Lower leg skin (tissue), 4 donors: ENCODE measurements around the gene SLC22A4. TPM values are rescaled to one million over a fixed set of nuclear protein-coding genes. Genes with fewer than 3 reads are reported as not detected.

Experiments used
- DNase-seq, 2 donors: peaks; one replicate each; pipeline ENCODE4 v3.0.0-alpha.2; 2019; ENCODE audit warnings: low spot score in 2 of 2
- H3K4me3 ChIP-seq: fragments of 200-600 bp; sonication (generic); 2 replicates; pipeline ENCODE4 v1.5.1; 2017; ENCODE audit warnings: mild to moderate bottlenecking, low read depth; ENCODE audit not compliant: poor library complexity, severe bottlenecking
- CTCF ChIP-seq, 3 donors: fragments of 450-650 bp; IDR thresholded peaks; one replicate each; pipeline ENCODE4 v1.5.1; 2016; ENCODE audit warnings: antibody characterized with exemption in 3 of 3, mild to moderate bottlenecking in 3 of 3, moderate library complexity in 2 of 3
- POLR2A ChIP-seq, 2 donors: fragments of 450-650 bp; IDR thresholded peaks; one replicate each; pipeline ENCODE4 v1.6.1; 2016 to 2017; ENCODE audit warnings: antibody characterized with exemption in 2 of 2, mild to moderate bottlenecking in 1 of 2, moderate library complexity in 1 of 2
- WGBS, 2 donors: methylation state at CpG; one replicate each; pipeline ENCODE4 v1.1.5; 2018; 5-methylcytosine and 5-hydroxymethylcytosine counted together
- intact Hi-C: fragments of 100-400 bp; cut with DNase I; formaldehyde crosslinking; loops from one replicate; pipeline ENCODE4 v1.15.0; 2023; ENCODE audit warnings: low total_unique reads
- microRNA-seq, 2 donors: library from miRNA; unstranded; fragments of <30 nt; microRNA quantifications; one replicate each; pipeline ENCODE4, GENCODE V29; 2016; ENCODE audit warnings: borderline replicate concordance in 2 of 2, borderline number of aligned reads in 1 of 2
- total RNA-seq, 4 donors: library from RNA; depleted of rRNA; stranded (reverse); fragments of >200 nt; gene quantifications; one replicate each; pipeline ENCODE4 v1.1.0, GENCODE V29; 2016

The SLC22A4 gene
- total RNA-seq, 4 donors from 2014 or later, result 0.27 to 1.8 (median 1.8) TPM

GRCh38 chr5:132389585-132390286 is 95.5 kb downstream of the SLC22A4 start:
- peak; percentile 88 to 94 for DNase-seq
- 61 to 67% methylated on average over 10 of the region's 10 CpGs for WGBS, 2 donors
- TF ChIP-seq POLR2A (IDR thresholded peaks at IDR 0.05) (no peak), CTCF (IDR thresholded peaks at IDR 0.05) (no peak)
- H3K4me3 ChIP-seq, result no peak overlapping the region
- intact Hi-C loops, result no loop called here

- WGBS, 2 donors, result 86 to 87% methylated on average over 5 of the region's 5 CpGs
- no peak for DNase-seq
- H3K4me3 ChIP-seq, result no peak overlapping the region
- intact Hi-C loops, result no loop called here
- TF ChIP-seq POLR2A (IDR thresholded peaks at IDR 0.05) (no peak), CTCF (IDR thresholded peaks at IDR 0.05) (no peak)
Observed at GRCh38 chr5:132391247-132391646, 97.1 kb downstream of the SLC22A4 start.

GRCh38 chr5:132391870-132392269 is 97.7 kb downstream of the SLC22A4 start:
- TF ChIP-seq CTCF (IDR thresholded peaks at IDR 0.05) (no peak), POLR2A (IDR thresholded peaks at IDR 0.05) (no peak)
- intact Hi-C loops, result no loop called here
- no peak for DNase-seq
- H3K4me3 ChIP-seq, result no peak overlapping the region

GRCh38 chr5:132392411-132392810 is 98.2 kb downstream of the SLC22A4 start:
- no peak for TF ChIP-seq CTCF (IDR thresholded peaks at IDR 0.05)
- TF ChIP-seq POLR2A (IDR thresholded peaks at IDR 0.05), result no peak
- peak in 1 of 2 donors; percentile 72 for DNase-seq
- intact Hi-C loops, result no loop called here
- H3K4me3 ChIP-seq, result no peak overlapping the region
- WGBS, 2 donors, result 76 to 86% methylated on average over 8 of the region's 8 CpGs

- DNase-seq, result peak in 1 of 2 donors; percentile 57
- H3K4me3 ChIP-seq, result no peak overlapping the region
- 68 to 73% methylated on average over 6 of the region's 6 CpGs for WGBS, 2 donors
- intact Hi-C loops, result no loop called here
- TF ChIP-seq CTCF (IDR thresholded peaks at IDR 0.05) (no peak), POLR2A (IDR thresholded peaks at IDR 0.05) (no peak)
Observed at GRCh38 chr5:132392978-132393825, 99.0 kb downstream of the SLC22A4 start.

Small RNA genes lying within 50 kb of the gene (microRNA-seq; reads per million reads assigned to microRNA genes)
- gene MIR3936, result 0 reads per million in 2 donors

Other genes starting within 250 kb of the SLC22A4 start
- gene IL3, start 233.7 kb upstream of the SLC22A4 start, total RNA-seq, result not detected
- not detected for gene CSF2, start 220.6 kb upstream of the SLC22A4 start, total RNA-seq
- 10 to 100 TPM; 18.0 to 40.5 (median 26.7) TPM for gene P4HA2, start 66.5 kb upstream of the SLC22A4 start, total RNA-seq
- gene PDLIM4, start 36.7 kb upstream of the SLC22A4 start, total RNA-seq, result 100 to 1,000 TPM in 1 of 4 donors, 10 to 100 TPM in 3; 52.5 to 191 (median 85.9) TPM
- gene SLC22A5, start 75.3 kb downstream of the SLC22A4 start, total RNA-seq, result 10 to 100 TPM; 13.2 to 25.4 (median 15.7) TPM
- gene IRF1, start 196.4 kb downstream of the SLC22A4 start, total RNA-seq, result 10 to 100 TPM in 3 of 4 donors, 1 to 10 TPM in 1; 9.6 to 15.0 (median 14.5) TPM
- not detected for gene IL5, start 249.1 kb downstream of the SLC22A4 start, total RNA-seq